CD4-positive, alpha-beta T cell treated with Interleukin-6 at 100 ng/mL for 8 hours (primary cell): Measurements from ENCODE around the gene ADGRB3.
"Not testable (repeated sequence)": the region's sequence is repeated elsewhere in the genome, so short reads cannot be mapped to it uniquely, and the experiment has no call there.

ENCODE experiments used
- DNase-seq: peaks from one replicate; pipeline ENCODE4 v3.0.0-alpha.2; 2020; ENCODE audit warnings: mixed read lengths, low spot score

Gene ADGRB3

DNA sequence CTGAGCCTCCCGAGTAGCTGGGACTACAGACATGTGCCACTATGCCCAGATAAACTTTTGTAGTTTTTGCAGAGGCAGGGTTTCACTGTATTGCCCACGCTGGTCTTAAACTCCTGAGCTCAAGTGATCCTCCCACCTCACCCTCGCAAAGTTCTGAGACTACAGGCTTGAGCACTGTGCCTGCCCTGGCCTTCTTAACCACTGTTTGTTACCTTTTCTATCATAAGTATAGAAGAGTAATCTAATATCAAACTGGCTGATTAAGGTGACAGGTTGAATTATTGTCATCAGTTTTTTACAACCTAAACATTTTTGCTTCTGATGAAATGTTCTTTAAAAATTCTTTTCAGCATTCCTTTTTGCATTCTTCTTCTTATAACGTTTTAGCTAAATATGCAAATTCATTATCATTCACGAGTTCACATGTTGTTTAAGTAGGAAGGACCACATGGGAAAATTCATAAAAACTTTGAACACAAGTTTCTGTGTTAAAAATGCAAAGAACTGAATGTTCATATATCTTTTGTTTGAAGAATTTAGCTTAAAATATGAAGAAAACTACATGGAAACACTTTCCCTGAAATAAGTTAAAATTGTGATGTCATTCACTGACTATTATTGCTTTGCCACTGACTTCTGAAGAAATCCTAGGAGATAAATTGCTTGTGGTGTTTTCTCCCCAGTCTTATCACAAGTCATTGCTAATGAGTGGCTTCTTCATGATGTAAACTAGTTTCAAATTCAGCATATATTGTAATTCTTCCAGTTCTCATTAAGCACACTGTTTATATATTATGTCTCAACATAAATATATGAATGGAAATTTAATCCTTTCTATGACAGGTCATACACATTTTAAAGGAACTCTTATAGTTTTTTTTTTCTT lies 106.7 kb downstream of the ADGRB3 start:
- DNase-seq: no peak

DNA sequence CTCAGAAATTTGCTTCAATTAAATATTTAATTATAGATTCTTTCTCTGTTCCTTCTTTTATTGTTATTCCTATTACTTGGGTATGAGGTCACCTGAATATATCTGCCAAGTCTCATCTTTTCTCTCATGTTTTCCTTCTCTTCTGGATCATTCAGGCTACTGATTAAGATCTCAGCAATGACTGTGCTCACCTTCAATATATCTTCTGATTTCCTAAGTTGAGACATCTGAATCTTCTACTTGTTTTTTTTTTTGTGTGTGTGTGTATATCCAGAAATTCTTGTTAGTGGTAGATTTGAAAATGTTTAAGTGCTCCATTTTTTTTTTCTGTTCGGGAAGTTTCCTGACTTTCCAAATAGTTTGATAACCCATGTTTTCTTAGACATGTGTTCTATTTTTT lies 108.0 kb downstream of the ADGRB3 start:
- DNase-seq: no peak

DNA sequence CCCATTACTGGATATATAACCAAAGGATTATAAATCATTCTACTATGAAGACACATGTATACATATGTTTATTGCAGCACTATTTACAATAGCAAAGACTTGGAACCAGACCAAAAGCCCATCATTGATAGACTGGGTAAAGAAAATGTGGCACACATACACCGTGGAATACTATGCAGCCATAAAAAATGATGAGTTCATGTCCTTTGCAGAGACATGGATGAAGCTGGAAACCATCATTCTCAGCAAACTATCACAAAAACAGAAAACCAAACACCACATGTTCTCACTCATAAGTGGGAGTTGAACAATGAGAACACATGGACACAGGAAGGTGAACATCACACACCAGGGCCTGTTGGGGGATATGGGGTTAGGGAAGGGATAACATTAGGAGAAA lies 109.3 kb downstream of the ADGRB3 start:
- not testable (repeated sequence) for DNase-seq

DNA sequence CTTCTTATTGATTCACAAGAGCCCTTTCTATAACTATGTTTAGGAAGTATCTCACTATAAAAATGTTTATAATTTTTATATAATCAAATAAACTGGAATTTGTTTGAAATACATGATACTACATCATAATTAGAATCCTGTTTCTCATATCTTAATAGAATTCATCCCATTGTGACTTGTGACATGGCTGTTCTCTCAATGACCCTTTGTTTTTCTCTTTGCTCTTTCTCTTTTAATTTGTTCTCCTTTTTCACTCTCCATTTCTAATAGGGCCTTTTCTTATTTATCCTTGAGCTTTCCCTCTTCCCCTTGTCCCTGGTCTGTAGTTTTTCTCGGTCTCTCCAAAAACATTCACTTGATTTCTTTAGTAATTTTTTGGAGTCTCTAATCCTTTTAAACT lies 111.3 kb downstream of the ADGRB3 start:
- DNase-seq: no peak

DNA sequence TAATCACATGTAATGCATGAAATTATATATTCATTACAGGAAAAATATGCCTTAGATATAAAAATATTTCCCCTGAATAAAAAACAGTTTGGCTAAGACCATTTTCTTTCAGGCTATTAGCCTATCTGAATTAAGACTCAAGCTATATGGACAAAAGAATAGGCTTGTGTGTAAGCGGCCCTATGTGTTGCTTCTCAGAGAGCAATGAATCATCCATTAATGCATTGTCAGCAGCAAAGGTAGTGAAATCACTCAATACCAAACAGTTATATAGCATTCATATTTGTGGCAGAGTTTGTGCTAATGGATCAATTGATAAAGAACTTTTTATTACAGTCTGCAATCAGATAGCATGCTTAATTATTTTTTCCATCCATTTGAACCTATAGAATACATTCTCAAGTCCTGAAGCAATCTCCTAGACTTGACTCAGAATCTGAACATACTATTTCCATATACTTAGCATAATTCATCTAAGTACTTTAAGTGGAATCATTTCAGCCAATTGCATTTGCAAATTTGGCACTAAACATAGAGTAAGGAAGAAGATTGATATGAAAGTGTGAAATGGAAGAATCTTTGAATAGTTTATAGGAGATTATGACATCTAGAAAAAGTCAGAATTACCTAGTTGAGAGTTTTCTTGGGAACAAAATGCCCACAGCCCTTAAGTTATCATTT lies 112.2 kb downstream of the ADGRB3 start:
- no peak for DNase-seq

DNA sequence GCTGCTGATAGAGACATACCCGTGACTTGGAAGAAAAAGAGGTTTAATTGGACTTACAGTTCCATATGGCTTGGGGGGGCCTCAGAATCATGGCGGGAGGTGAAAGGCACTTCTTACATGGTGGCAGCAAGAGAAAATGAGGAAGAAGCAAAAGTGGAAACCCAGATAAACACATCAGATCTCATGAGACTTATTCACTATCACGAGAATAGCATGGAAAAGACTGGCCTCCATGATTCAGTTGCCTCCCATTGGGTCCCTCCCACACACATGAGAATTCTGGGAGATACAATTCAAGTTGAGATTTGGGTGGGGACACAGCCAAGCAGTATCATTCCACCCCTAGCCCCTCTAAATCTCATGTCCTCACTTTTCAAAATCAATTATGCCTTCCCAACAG lies 112.8 kb downstream of the ADGRB3 start:
- DNase-seq: not testable (repeated sequence)

DNA sequence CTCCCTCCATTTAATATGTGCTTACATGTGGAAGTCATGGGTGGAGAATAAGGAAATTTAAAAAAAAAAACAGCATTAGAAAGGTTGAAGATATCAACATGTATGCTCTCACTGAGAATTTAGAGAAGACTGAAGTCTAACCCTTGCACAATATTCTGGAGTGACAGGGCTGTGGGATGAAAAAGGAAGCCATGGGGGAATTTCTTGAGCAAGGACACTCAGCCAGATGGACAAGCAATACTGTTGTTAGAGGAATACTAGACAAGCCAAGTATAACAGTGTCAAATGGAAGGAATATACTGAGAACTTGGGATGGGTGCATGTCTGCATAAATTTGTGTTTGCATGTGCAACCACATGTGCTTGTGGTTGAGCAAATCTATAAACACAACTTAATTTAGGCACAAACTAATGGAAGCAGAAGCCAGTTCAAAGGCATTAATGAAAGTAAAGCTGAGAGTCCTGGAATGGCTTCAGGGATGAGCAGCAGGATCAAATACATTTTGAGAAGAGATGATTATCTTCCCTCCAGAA lies 119.7 kb downstream of the ADGRB3 start:
- no peak for DNase-seq

DNA sequence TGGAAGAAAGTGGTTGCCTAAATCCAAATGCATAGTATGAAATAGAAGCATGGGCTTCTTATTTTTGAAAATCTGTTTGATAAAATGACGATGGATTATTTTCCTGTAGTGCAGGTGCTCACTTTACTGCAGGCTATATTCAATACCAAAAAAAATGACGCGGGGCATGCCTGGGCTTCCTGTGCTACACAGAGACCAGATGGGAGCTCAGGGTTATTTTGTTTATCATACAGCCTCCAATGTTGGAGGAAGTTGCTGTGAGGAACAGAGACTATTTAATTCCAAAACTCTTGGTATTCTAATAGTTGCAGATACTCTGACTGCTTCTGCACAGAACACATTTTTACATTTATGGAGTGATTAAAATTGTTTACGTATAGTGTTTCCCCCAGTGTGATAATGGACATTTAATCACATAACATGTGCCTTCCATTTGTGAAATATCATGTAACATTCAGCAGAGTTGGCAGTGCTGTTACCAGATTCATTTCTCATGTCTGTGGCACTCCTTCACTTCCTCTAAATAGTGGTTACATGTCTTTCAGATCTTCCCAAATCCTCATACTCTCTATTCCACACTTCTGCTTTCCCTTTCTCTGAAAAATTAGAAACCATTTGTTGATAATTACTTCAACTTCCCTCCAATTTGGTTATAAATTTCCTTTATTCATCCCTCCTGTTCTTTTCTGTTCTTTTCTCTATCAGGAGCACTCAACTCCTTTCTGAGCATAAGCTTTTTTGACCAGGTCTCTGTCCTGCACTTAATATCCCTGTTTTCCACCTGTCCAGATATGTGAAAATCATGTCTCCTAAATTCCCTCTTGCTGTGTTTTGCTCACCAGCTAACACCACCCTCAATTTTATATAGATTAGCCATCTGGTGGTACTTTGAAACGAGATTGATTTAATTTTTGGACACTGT lies 121.6 kb downstream of the ADGRB3 start:
- DNase-seq: no peak

DNA sequence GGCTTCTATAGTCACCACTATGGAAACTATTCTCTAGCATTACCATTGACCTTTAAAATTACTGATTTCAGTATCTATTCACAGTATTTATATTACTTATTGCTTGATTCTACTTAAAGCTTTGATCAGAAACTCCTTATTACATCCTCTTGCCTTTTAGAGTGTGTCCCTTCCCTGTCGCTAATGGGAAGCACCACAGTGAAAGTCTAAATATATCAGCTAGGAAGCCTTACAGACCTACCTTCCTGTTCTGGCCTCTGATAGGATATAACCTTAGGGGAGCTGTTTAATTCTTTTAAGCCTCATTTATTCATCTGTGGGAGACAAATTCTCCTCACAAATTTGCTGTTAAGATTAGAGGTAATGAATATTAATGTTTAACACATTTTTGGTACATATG lies 122.7 kb downstream of the ADGRB3 start:
- DNase-seq: no peak

DNA sequence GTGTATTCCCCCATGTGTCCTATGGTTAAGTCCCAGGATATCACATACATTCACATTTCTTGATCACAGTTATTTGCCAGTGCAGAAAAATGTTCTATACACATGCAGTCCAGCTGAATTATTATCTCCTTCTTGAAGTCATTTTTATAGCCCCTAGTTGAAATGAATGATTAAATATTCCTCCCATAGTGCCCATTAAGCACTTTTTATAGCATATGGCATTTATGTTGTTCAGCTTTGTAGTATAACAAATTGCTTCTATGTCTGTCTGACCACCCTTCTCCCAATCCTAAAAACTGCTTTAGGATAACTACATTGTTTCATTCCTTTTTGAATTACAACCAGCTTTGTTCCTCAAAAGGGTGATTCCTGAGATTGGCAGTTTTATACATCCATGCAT lies 123.5 kb downstream of the ADGRB3 start:
- no peak for DNase-seq

DNA sequence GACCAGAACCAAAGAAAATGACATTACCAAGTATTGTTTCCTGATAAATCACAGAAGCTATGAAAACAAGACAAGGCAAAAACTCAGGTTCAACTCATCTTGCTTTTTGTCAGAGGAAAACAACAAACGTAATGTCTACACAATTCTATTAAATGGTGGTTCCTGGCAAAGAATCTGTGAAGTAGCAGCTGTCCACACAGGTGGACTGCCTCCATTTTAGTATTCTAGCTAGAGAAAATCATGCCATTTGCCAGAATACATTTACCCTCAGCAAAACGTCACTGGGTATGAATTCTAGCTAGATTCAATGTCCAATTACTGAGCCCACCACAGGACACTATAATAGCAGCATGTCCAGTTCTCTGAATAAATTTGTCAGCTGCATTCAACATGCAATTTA lies 125.4 kb downstream of the ADGRB3 start:
- DNase-seq: no peak

DNA sequence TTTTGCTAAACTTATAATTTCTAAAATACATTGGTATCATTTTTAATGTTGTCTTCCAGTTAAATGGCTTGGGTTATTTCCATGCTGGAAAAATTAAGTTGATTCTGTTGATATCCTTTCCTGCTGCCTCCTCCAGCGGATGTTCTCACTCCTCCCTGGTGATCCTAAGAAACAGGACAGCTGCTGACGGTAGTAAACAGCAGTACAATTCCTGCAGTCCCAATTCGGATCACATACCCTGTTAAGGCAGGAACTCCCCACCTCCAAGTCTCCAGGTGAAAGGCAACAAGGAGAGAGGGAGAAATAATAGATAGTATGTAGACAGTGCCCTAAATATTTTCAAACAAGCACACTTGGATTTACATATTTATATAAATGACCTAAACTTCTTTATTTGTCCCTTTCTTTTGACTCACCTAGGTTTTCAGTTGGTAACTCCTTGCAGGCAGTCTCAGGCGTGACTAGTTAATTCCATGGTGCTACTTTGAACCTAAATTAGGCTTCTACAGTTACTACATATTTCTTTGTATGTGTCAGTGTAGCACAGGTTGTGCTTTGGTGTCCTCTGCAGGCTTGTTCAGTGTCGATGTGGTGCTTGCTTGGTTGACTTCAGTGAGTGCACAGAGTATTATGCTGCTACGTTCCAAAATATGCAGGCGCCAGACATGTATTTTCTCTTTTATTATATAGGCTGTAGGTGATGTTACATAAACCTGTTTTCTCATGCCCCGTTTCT lies 126.0 kb downstream of the ADGRB3 start:
- DNase-seq: no peak

DNA sequence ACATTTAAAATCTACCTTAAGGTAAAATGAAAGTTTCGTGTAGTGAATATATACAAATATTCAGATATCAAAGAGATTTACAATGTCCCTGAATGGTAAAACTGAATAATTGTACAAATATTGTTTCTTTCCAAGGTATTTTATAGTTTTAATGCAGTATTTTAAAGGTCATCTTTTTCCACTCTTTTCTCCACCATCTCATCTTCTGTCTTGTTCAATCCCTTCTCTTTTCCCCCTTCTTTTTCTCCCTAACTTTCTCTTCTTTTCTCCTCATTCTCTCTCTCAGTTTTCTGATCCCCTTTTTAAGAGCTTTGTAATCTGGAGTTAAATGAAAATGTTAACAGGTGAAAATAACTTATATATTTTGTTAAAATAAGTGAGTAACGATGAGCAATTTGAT lies 126.9 kb downstream of the ADGRB3 start:
- DNase-seq: no peak

DNA sequence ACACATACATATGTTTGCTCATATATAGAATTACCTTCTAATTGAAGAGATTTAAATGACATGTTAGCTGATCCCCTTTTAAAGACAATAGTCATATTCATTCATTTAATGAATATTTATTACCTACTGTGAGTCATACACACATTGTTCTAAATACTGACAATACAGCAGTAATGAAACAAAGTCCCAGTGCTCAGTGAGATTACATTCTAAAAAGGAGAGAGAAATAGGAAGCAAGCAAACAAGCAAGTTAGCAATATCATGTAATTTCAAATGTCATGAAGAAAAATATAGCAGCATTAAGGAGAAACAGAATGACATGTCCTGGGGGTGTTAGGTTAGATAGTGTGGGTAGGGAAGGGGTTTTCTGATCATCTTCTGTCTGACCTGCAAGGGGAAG lies 136.3 kb downstream of the ADGRB3 start:
- DNase-seq: no peak

DNA sequence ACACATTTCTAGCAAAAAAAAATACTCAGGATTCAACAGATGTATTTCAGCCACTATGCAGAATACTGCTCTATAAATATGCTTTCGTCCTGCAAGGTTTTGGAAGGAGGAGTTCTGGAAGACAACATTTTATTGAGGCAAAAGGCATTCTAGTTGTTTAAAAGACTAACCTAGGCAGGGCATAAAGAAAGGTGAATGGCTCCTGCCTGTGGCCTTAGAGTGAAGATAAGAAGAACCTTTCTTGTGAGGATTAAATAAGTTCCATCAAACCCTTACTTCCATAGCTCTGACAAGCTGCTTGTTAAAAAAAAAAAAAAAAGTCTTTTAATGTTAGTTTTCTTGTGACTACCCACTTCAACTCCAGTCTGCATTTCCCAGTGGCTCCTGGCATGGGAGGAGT lies 139.8 kb downstream of the ADGRB3 start:
- no peak for DNase-seq

DNA sequence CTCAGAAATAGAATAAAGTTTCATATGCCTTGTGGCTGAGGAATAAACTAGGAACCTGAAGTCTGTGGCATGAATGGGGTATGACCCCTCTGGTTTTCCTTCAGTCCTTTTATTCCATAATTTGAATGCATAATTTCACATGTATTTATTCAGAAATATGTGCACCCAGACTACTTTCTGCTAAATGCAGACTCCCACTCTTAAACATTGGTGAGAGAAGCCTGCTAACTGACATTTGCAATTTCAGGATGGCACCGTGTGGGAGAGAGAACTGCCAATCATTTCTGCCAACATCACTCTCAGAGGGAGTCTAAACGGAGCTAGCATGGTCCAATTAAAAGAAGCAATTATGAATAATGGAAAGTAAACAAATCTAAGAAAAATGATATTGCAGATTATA lies 141.3 kb downstream of the ADGRB3 start:
- no peak for DNase-seq

DNA sequence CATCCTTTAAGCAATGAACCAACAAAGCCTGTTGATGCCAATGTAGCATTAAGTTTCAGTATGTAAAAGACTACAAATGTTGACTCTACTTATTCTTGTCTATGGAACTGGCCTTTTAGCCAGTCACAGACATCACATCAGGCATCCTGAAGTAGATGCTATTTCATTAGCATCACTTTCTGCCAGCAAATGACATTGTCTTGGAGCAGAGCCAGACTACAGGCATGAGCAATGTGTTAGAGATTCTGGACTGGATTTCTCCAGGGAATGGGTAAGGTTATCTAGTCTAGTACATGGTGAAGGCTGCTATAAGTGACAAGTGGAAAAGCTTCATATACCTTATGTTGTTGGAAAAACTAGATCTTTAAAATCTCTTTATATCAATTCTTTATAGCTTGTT lies 142.9 kb downstream of the ADGRB3 start:
- DNase-seq: no peak

DNA sequence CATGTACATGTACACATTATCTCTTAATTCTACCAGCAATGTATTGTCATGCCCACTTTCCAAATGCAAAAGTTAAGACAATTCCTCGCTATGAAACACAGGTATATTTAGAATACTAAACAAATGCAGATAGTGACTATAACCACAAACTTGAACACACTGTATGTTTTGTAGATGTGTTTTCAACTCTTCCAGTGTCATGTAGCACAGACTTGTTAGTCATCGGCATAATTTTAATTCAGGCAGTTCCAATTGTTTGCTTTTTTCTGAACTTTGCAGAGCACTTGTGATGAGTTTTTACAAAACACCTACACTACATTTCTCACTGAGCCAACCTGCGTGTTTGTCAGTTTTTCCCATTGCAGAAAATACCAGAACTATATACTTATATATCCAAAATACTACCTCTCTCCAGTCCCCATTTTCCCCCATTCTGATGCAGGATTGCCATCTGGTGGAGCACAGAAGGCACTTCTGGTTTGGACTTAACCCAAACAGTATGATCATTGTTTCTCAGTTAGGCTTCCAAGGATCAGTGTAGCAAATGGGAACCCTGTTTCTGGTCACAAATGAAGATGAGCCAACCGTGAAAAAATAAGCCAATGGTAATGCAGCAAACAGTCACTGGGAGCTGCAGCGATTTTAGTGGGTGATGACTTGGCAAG lies 143.4 kb downstream of the ADGRB3 start:
- DNase-seq: no peak

DNA sequence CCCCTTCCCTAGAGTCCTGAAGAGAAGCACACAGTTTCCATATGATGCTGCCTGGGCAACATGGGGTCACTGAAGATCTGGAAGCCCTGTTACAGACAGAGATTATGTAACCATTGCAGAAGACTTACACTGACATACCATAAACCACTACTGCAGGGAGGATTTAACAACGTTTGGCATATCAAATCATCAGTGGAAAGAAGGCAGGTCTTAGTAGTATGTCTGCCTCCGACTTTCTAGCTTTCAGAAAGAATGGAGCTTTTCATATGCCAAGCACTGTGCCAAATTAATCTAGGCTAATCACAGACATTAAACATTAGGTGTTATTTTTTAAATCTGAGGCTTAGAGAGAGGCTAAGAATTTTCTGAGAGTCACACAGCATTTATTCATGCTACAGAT lies 144.3 kb downstream of the ADGRB3 start:
- no peak for DNase-seq

DNA sequence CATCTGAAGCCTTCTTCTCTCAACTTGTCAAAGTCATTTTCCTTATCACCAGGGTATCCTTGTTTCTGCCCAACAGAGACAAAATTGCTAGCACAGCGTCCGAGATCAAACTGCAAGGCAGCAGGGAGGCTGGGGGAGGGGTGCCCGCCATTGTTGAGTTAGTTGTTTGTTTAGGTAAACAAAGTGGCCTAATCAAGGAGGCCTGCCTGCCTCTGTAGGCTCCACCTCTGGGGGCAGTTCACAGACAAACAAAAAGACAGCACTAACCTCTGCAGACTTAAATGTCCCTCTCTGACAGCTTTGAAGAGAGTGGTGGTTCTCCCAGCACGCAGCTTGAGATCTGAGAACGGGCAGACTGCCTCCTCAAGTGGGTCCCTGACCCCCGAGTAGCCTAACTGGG lies 155.0 kb downstream of the ADGRB3 start:
- DNase-seq: not testable (repeated sequence)

DNA sequence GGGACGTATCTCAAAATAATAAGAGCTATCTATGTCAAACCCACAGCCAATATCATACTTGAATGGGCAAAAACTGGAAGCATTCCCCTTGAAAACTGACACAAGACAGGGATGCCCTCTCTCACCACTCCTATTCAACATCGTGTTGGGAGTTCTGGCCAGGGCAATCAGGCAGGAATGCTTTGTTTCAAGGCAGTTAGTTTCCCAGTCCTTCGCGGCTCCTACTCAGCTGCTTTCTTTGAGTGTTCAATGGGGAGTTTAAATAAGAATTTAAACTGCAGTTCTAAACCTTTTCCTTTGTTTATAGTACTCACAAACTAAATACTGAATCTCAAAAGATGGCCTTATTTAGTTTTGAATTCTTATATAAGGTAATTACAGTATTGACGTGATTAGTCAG lies 179.9 kb downstream of the ADGRB3 start:
- DNase-seq: not testable (repeated sequence)
